ENCODE results near the gene PGK1.
"Not testable (repeated sequence)": the region's sequence is repeated elsewhere in the genome, so short reads cannot be mapped to it uniquely, and the experiment has no call there.

The PGK1 gene

GRCh38 chrX:78073147-78074077, 30.6 kb upstream of the PGK1 start:
- H3K9me3 ChIP-seq (ENCODE audit: control extremely low read depth in 1 of 5, control insufficient read depth in 4 of 5, insufficient read depth in 2 of 5, low read depth in 1 of 5, low read length in 4 of 5), result peaks cover 0 to 12% (median 8%) of the 10 kb centered on the region in 5 experiments
- H3K27me3 ChIP-seq (replicated peaks in 2 of 5; ENCODE audit: control insufficient read depth in 4 of 5, insufficient read depth in 5 of 5, low read length in 4 of 5); CTCF ChIA-PET; H3K27ac ChIP-seq (ENCODE audit: insufficient read depth in 1 of 2, low read depth in 1 of 2, low read length in 2 of 2, poor library complexity in 1 of 2, severe bottlenecking in 2 of 2); DNase-seq; H3K36me3 ChIP-seq (ENCODE audit: control insufficient read depth in 4 of 4, insufficient read depth in 4 of 4, low read length in 3 of 4); H3K4me1 ChIP-seq (ENCODE audit: control extremely low read depth in 1 of 4, control insufficient read depth in 4 of 4, insufficient read depth in 4 of 4, low read length in 3 of 4); POLR2A ChIA-PET; H3K4me3 ChIP-seq (ENCODE audit: control insufficient read depth in 1 of 7, extremely low read depth in 1 of 7, insufficient read depth in 4 of 7, low read depth in 2 of 7, low read length in 6 of 7): not testable (repeated sequence)
- WGBS (ENCODE audit: insufficient coverage), result 96% methylated on average over 10 of the region's 14 CpGs

- DNase-seq, result no peak
- Histone ChIP-seq H3K4me3 (ENCODE audit: control insufficient read depth in 1 of 7, extremely low read depth in 1 of 7, insufficient read depth in 4 of 7, low read depth in 2 of 7, low read length in 6 of 7) (no peak overlapping the region), H3K27me3 (replicated peaks in 2 of 5; ENCODE audit: control insufficient read depth in 4 of 5, insufficient read depth in 5 of 5, low read length in 4 of 5) (no peaks in the 10 kb centered on the region), H3K4me1 (ENCODE audit: control extremely low read depth in 1 of 4, control insufficient read depth in 4 of 4, insufficient read depth in 4 of 4, low read length in 3 of 4) (no peaks in the 10 kb centered on the region), H3K36me3 (ENCODE audit: control insufficient read depth in 4 of 4, insufficient read depth in 4 of 4, low read length in 3 of 4) (no peaks in the 10 kb centered on the region), H3K27ac (ENCODE audit: insufficient read depth in 1 of 2, low read depth in 1 of 2, low read length in 2 of 2, poor library complexity in 1 of 2, severe bottlenecking in 2 of 2) (no peak overlapping the region), H3K9me3 (ENCODE audit: control extremely low read depth in 1 of 5, control insufficient read depth in 4 of 5, insufficient read depth in 2 of 5, low read depth in 1 of 5, low read length in 4 of 5) (peaks cover 0 to 9% (median 6%) of the 10 kb centered on the region in 5 experiments)
- POLR2A ChIA-PET, result no interaction called here
- CTCF ChIA-PET, result no interaction called here
Observed at GRCh38 chrX:78074088-78074487, 30.0 kb upstream of the PGK1 start.

- H3K27me3 ChIP-seq (replicated peaks in 2 of 5; ENCODE audit: control insufficient read depth in 4 of 5, insufficient read depth in 5 of 5, low read length in 4 of 5), result no peaks in the 10 kb centered on the region
- ChIA-PET POLR2A (no interaction called here), CTCF (no interaction called here)
- no peak overlapping the region for H3K4me3 ChIP-seq (ENCODE audit: control insufficient read depth in 1 of 7, extremely low read depth in 1 of 7, insufficient read depth in 4 of 7, low read depth in 2 of 7, low read length in 6 of 7)
- H3K36me3 ChIP-seq (ENCODE audit: control insufficient read depth in 4 of 4, insufficient read depth in 4 of 4, low read length in 3 of 4), result no peaks in the 10 kb centered on the region
- no peaks in the 10 kb centered on the region for H3K4me1 ChIP-seq (ENCODE audit: control extremely low read depth in 1 of 4, control insufficient read depth in 4 of 4, insufficient read depth in 4 of 4, low read length in 3 of 4)
- 90% methylated on average over 3 of the region's 5 CpGs for WGBS (ENCODE audit: insufficient coverage)
- peak in 1 of 3 donors; percentile 9 for DNase-seq
- H3K9me3 ChIP-seq (ENCODE audit: control extremely low read depth in 1 of 5, control insufficient read depth in 4 of 5, insufficient read depth in 2 of 5, low read depth in 1 of 5, low read length in 4 of 5), result peaks cover 0 to 6% (median 2%) of the 10 kb centered on the region in 5 experiments
- no peak overlapping the region for H3K27ac ChIP-seq (ENCODE audit: insufficient read depth in 1 of 2, low read depth in 1 of 2, low read length in 2 of 2, poor library complexity in 1 of 2, severe bottlenecking in 2 of 2)
Observed at GRCh38 chrX:78075787-78076389, 28.2 kb upstream of the PGK1 start.

- H3K4me1 ChIP-seq (ENCODE audit: control extremely low read depth in 1 of 4, control insufficient read depth in 4 of 4, insufficient read depth in 4 of 4, low read length in 3 of 4); H3K9me3 ChIP-seq (ENCODE audit: control extremely low read depth in 1 of 5, control insufficient read depth in 4 of 5, insufficient read depth in 2 of 5, low read depth in 1 of 5, low read length in 4 of 5); DNase-seq; POLR2A ChIA-PET; H3K27me3 ChIP-seq (replicated peaks in 2 of 5; ENCODE audit: control insufficient read depth in 4 of 5, insufficient read depth in 5 of 5, low read length in 4 of 5); CTCF ChIA-PET; H3K36me3 ChIP-seq (ENCODE audit: control insufficient read depth in 4 of 4, insufficient read depth in 4 of 4, low read length in 3 of 4); H3K4me3 ChIP-seq (ENCODE audit: control insufficient read depth in 1 of 7, extremely low read depth in 1 of 7, insufficient read depth in 4 of 7, low read depth in 2 of 7, low read length in 6 of 7); H3K27ac ChIP-seq (ENCODE audit: insufficient read depth in 1 of 2, low read depth in 1 of 2, low read length in 2 of 2, poor library complexity in 1 of 2, severe bottlenecking in 2 of 2): not testable (repeated sequence)
- no CpG with 5 or more reads among the region's 6 CpGs for WGBS (ENCODE audit: insufficient coverage)
Observed at GRCh38 chrX:78081413-78081812, 22.6 kb upstream of the PGK1 start.

- H3K27me3 ChIP-seq (replicated peaks in 2 of 5; ENCODE audit: control insufficient read depth in 4 of 5, insufficient read depth in 5 of 5, low read length in 4 of 5), result no peaks in the 10 kb centered on the region
- DNase-seq, result peak in 2 of 3 donors; percentile 45 to 48
- WGBS (ENCODE audit: insufficient coverage), result 66% methylated on average over 2 of the region's 2 CpGs
- H3K9me3 ChIP-seq (ENCODE audit: control extremely low read depth in 1 of 5, control insufficient read depth in 4 of 5, insufficient read depth in 2 of 5, low read depth in 1 of 5, low read length in 4 of 5), result no peaks in the 10 kb centered on the region
- peak overlapping the region in 1 of 7 experiments; percentile 52 for H3K4me3 ChIP-seq (ENCODE audit: control insufficient read depth in 1 of 7, extremely low read depth in 1 of 7, insufficient read depth in 4 of 7, low read depth in 2 of 7, low read length in 6 of 7)
- H3K27ac ChIP-seq (ENCODE audit: insufficient read depth in 1 of 2, low read depth in 1 of 2, low read length in 2 of 2, poor library complexity in 1 of 2, severe bottlenecking in 2 of 2), result no peak overlapping the region
- H3K36me3 ChIP-seq (ENCODE audit: control insufficient read depth in 4 of 4, insufficient read depth in 4 of 4, low read length in 3 of 4), result no peaks in the 10 kb centered on the region
- ChIA-PET POLR2A (no interaction called here), CTCF (interaction anchor here (1.1 to 3.0 kb wide), 5 partner anchors 9 to 182 kb away, joined by 3 to 16 read pairs (median 3); partner anchors contain the start of gene ATP7A)
- no peaks in the 10 kb centered on the region for H3K4me1 ChIP-seq (ENCODE audit: control extremely low read depth in 1 of 4, control insufficient read depth in 4 of 4, insufficient read depth in 4 of 4, low read length in 3 of 4)
Observed at GRCh38 chrX:78092296-78092695, 11.8 kb upstream of the PGK1 start.

- CTCF ChIA-PET, result no interaction called here
- POLR2A ChIA-PET, result no interaction called here
- H3K36me3 ChIP-seq (ENCODE audit: control insufficient read depth in 4 of 4, insufficient read depth in 4 of 4, low read length in 3 of 4), result no peaks in the 10 kb centered on the region
- H3K4me3 ChIP-seq (ENCODE audit: control insufficient read depth in 1 of 7, extremely low read depth in 1 of 7, insufficient read depth in 4 of 7, low read depth in 2 of 7, low read length in 6 of 7), result no peak overlapping the region
- DNase-seq, result no peak
- peaks cover 0 to 3% (median 0%) of the 10 kb centered on the region in 4 experiments for H3K4me1 ChIP-seq (ENCODE audit: control extremely low read depth in 1 of 4, control insufficient read depth in 4 of 4, insufficient read depth in 4 of 4, low read length in 3 of 4)
- H3K27ac ChIP-seq (ENCODE audit: insufficient read depth in 1 of 2, low read depth in 1 of 2, low read length in 2 of 2, poor library complexity in 1 of 2, severe bottlenecking in 2 of 2), result no peak overlapping the region
- H3K27me3 ChIP-seq (replicated peaks in 2 of 5; ENCODE audit: control insufficient read depth in 4 of 5, insufficient read depth in 5 of 5, low read length in 4 of 5), result no peaks in the 10 kb centered on the region
- no peaks in the 10 kb centered on the region for H3K9me3 ChIP-seq (ENCODE audit: control extremely low read depth in 1 of 5, control insufficient read depth in 4 of 5, insufficient read depth in 2 of 5, low read depth in 1 of 5, low read length in 4 of 5)
Observed at GRCh38 chrX:78098108-78098507, 5.9 kb upstream of the PGK1 start.

GRCh38 chrX:78102091-78102490, 2.0 kb upstream of the PGK1 start:
- Histone ChIP-seq H3K27ac (ENCODE audit: insufficient read depth in 1 of 2, low read depth in 1 of 2, low read length in 2 of 2, poor library complexity in 1 of 2, severe bottlenecking in 2 of 2) (no peak overlapping the region), H3K4me1 (ENCODE audit: control extremely low read depth in 1 of 4, control insufficient read depth in 4 of 4, insufficient read depth in 4 of 4, low read length in 3 of 4) (peaks cover 14 to 31% (median 16%) of the 10 kb centered on the region in 4 experiments), H3K4me3 (ENCODE audit: control insufficient read depth in 1 of 7, extremely low read depth in 1 of 7, insufficient read depth in 4 of 7, low read depth in 2 of 7, low read length in 6 of 7) (no peak overlapping the region), H3K9me3 (ENCODE audit: control extremely low read depth in 1 of 5, control insufficient read depth in 4 of 5, insufficient read depth in 2 of 5, low read depth in 1 of 5, low read length in 4 of 5) (peaks cover 0 to 7% (median 0%) of the 10 kb centered on the region in 5 experiments), H3K36me3 (ENCODE audit: control insufficient read depth in 4 of 4, insufficient read depth in 4 of 4, low read length in 3 of 4) (peaks cover 0 to 8% (median 0%) of the 10 kb centered on the region in 4 experiments), H3K27me3 (replicated peaks in 2 of 5; ENCODE audit: control insufficient read depth in 4 of 5, insufficient read depth in 5 of 5, low read length in 4 of 5) (no peaks in the 10 kb centered on the region)
- POLR2A ChIA-PET, result no interaction called here
- CTCF ChIA-PET, result interaction anchor here (2.5 kb wide), 1 partner anchor 10 kb away, joined by 16 read pairs; no protein-coding TSS in a partner anchor
- no peak for DNase-seq
- 100% methylated on average over 1 of the region's 1 CpG for WGBS (ENCODE audit: insufficient coverage)
